Heart left ventricle (tissue), 13 donors: ENCODE data around the gene TBC1D5.

ENCODE experiments used
- CTCF ChIP-seq, 12 donors: fragments of 200-600 bp; sonication (generic) in 4 of 12; IDR thresholded peaks; one replicate each; pipeline versions ENCODE4 v1.5.0 to v1.8.0; 2018 to 2022; ENCODE audit warnings: antibody characterized with exemption in 12 of 12, mild to moderate bottlenecking in 5 of 12
- POLR2A ChIP-seq, 2 donors: fragments of 450-650 bp; IDR thresholded peaks; one replicate each; pipeline ENCODE4 v1.6.1; 2017; ENCODE audit warnings: antibody characterized with exemption in 2 of 2, mild to moderate bottlenecking in 2 of 2, moderate library complexity in 2 of 2
- donor health status: ischemic (EF 13 %, LVEDD 7.1; RV severe dilation, severe dysfunction).
- donor health status: DM: no; HTN: yes; CAD: no.
- donor health status: DM: no; HTN: no; CAD: no.
- donor health status: ischemic (EF 25% LVEDD 6.9; RV normal size, moderate dysfunction).
- donor health status: ischemic (EF 25% LVEDD 5.7; RV mildly dilated, moderate dysfunction).
- donor health status: ischemic (EF 35%, LVEDD 5.7; RV mildly dilated, moderate dysfunction).
- donor health status: nonischemic (EF 11% LVEDD 7.7; RV severe dilation, severe dysfunction).
- donor health status: DM: yes; HTN: yes; CAD: no.
- donor health status: PGD.
- donor health status: ischemic (EF 29% LVEDD 5.4; RV normal size, mild dysfunction).
- donor health status: nonischemic (EF 23%, LVEDD 6.1; RV moderate dilation, normal function).

- no peak for TF ChIP-seq CTCF (IDR thresholded peaks at IDR 0.05)
- no peak for TF ChIP-seq POLR2A (IDR thresholded peaks at IDR 0.05)
Measured at GRCh38 chr3:17782751-17783150, 40.3 kb upstream of the TBC1D5 start.
